H1 (cell line): ENCODE results near the gene CCDC78. TPM values are rescaled to one million over a fixed set of nuclear protein-coding genes. Genes with fewer than 3 reads are reported as not detected.

Experiments used
- EGR1 ChIP-seq: IDR thresholded peaks from 2 replicates; pipeline ENCODE4 v1.6.1; 2011; ENCODE audit warnings: low read depth, low read length, borderline replicate concordance
- polyA plus RNA-seq, 7 experiments: library from polyadenylated mRNA; depleted of rRNA in 3 of 7; stranded (reverse) in 5 of 7; unstranded in 2 of 7; fragments of >200 nt in 5 of 7; fragments of 200-250 nt in 2 of 7; gene quantifications; 1 replicate in 5 of 7; 2 replicates in 1 of 7; 4 replicates in 1 of 7; pipeline versions ENCODE4 v1.2.1 to v1.2.3, GENCODE V29; 2011 to 2013; ENCODE audit warnings: missing spikeins in 2 of 7, mixed read lengths in 2 of 7
- total RNA-seq: library from RNA; stranded (reverse); fragmentation: NEBNext Ultra II Directional; extraction: Animal tissue kit (Norgen Biotek cat#: 25700); gene quantifications from 2 replicates; pipeline ENCODE4 v1.2.1, GENCODE V29; 2021

The CCDC78 gene
- total and polyA plus RNA-seq, 2 of the 8 experiments (the other 6 are each of a cell fraction or from before 2014, with no cell fraction given), result 7.1 to 8.5 TPM

GRCh38 chr16:747978-748746, 21.9 kb upstream of the CCDC78 start (continued):
- TF ChIP-seq EGR1, result no peak
